Karpas-422 (cell line): Measurements from ENCODE around the gene OR10J5. TPM values are rescaled to one million over a fixed set of nuclear protein-coding genes. Genes with fewer than 3 reads are reported as not detected.
"Not testable (repeated sequence)": the region's sequence is repeated elsewhere in the genome, so short reads cannot be mapped to it uniquely, and the experiment has no call there.

Experiments
- DNase-seq: peaks from one replicate; pipeline ENCODE4 v3.0.0-alpha.2; 2015
- H2AFZ ChIP-seq: fragments of 200-600 bp; sonication (generic); 2 replicates; pipeline ENCODE4 v1.6.1; 2014; ENCODE audit warnings: antibody characterized with exemption, low read length, mixed read lengths
- H3K27ac ChIP-seq: fragments of 200-600 bp; sonication (generic); 2 replicates; pipeline ENCODE4 v1.5.1; 2014; ENCODE audit warnings: mild to moderate bottlenecking, low read length, moderate library complexity
- H3K27me3 ChIP-seq: fragments of 200-600 bp; sonication (generic); 2 replicates; pipeline ENCODE4 v1.6.1; 2014; ENCODE audit warnings: low read length, mixed read lengths
- H3K36me3 ChIP-seq: fragments of 200-600 bp; sonication (generic); 2 replicates; pipeline ENCODE4 v1.6.1; 2014; ENCODE audit warnings: low read length, mixed read lengths; ENCODE audit not compliant: insufficient read depth
- H3K4me1 ChIP-seq: fragments of 200-600 bp; sonication (generic); 2 replicates; pipeline ENCODE4 v1.6.1; 2014; ENCODE audit warnings: mild to moderate bottlenecking, low read length, mixed read lengths
- H3K4me2 ChIP-seq: fragments of 200-600 bp; sonication (generic); 2 replicates; pipeline ENCODE4 v1.6.1; 2014; ENCODE audit warnings: low read length, low read depth, mild to moderate bottlenecking; ENCODE audit not compliant: poor library complexity, severe bottlenecking
- H3K4me3 ChIP-seq: fragments of 200-600 bp; sonication (generic); 2 replicates; pipeline ENCODE4 v1.5.1; 2014; ENCODE audit warnings: mild to moderate bottlenecking, antibody characterized with exemption, low read length, mixed read lengths
- H3K79me2 ChIP-seq: fragments of 200-600 bp; sonication (generic); 2 replicates; pipeline ENCODE4 v1.6.1; 2014; ENCODE audit warnings: mild to moderate bottlenecking, low read length, mixed read lengths
- H3K9ac ChIP-seq: fragments of 200-600 bp; sonication (generic); 2 replicates; pipeline ENCODE4 v1.6.0; 2014; ENCODE audit warnings: low read length
- H3K9me2 ChIP-seq: fragments of 200-600 bp; sonication (generic), shearing (Covaris generic); replicated peaks from 2 replicates; pipeline ENCODE4 v1.6.0; 2014; ENCODE audit warnings: mild to moderate bottlenecking, low read length, moderate library complexity; ENCODE audit not compliant: insufficient read depth
- H3K9me3 ChIP-seq: fragments of 300-700, 200-600 bp; sonication (generic); 2 replicates; pipeline ENCODE4 v1.6.1; 2014; ENCODE audit warnings: low read length, mixed read lengths
- H4K20me1 ChIP-seq: fragments of 200-600 bp; sonication (generic); 2 replicates; pipeline ENCODE4 v1.6.1; 2014; ENCODE audit warnings: mild to moderate bottlenecking, antibody characterized with exemption, low read length, low read depth; ENCODE audit not compliant: insufficient read depth
- total RNA-seq: library from RNA; depleted of rRNA; stranded (reverse); fragments of >200 nt; shearing (Covaris generic); gene quantifications from 2 replicates; pipeline ENCODE4 v1.2.3, GENCODE V29; 2014; ENCODE audit warnings: low replicate concordance

OR10J5 gene
- total RNA-seq, 1 experiment from 2014 or later: not detected

- Histone ChIP-seq H3K9me3 (no peaks in the 10 kb centered on the region), H3K9ac (no peak overlapping the region), H3K9me2 (no peaks in the 10 kb centered on the region), H3K36me3 (no peaks in the 10 kb centered on the region), H2AFZ (no peak overlapping the region), H3K27me3 (no peaks in the 10 kb centered on the region), H4K20me1 (no peaks in the 10 kb centered on the region), H3K27ac (no peak overlapping the region), H3K4me1 (no peaks in the 10 kb centered on the region), H3K4me3 (no peak overlapping the region), H3K79me2 (no peaks in the 10 kb centered on the region), H3K4me2 (no peak overlapping the region)
- DNase-seq: no peak
Observed at GRCh38 chr1:159556931-159557369, 21.1 kb upstream of the OR10J5 start.

- no peaks in the 10 kb centered on the region for H3K79me2 ChIP-seq
- no peak overlapping the region for H3K4me2 ChIP-seq
- H3K27me3 ChIP-seq: no peaks in the 10 kb centered on the region
- no peaks in the 10 kb centered on the region for H3K4me1 ChIP-seq
- no peaks in the 10 kb centered on the region for H3K36me3 ChIP-seq
- H3K9me3 ChIP-seq: no peaks in the 10 kb centered on the region
- H2AFZ ChIP-seq: no peak overlapping the region
- no peaks in the 10 kb centered on the region for H4K20me1 ChIP-seq
- H3K9ac ChIP-seq: no peak overlapping the region
- no peak overlapping the region for H3K4me3 ChIP-seq
- no peaks in the 10 kb centered on the region for H3K9me2 ChIP-seq
- DNase-seq: no peak
- no peak overlapping the region for H3K27ac ChIP-seq
Observed at GRCh38 chr1:159554696-159555095, 18.9 kb upstream of the OR10J5 start.

DNA sequence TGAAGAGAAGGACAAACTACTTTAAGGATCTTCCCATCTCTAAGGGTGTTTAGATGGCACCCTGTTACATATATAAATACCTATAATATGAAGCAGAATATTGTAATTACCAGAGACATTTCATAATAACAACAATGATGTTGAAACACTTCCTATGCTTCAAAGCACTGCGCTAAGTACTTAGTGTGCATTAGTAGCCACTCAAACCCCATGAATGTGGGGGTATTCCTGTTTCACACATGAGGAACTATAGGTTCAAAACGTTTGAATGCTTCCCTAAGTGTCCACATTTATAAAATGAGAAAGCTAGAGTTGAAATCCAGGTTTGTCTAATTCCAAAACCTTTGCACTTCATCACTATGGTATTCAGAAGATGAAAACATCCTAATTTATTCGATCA, 18.5 kb upstream of the OR10J5 start:
- Histone ChIP-seq H3K27me3 (no peaks in the 10 kb centered on the region), H3K9me2 (no peaks in the 10 kb centered on the region), H3K4me2 (no peak overlapping the region), H3K4me3 (no peak overlapping the region), H3K9ac (no peak overlapping the region), H3K27ac (no peak overlapping the region), H3K4me1 (no peaks in the 10 kb centered on the region), H4K20me1 (no peaks in the 10 kb centered on the region), H3K79me2 (no peaks in the 10 kb centered on the region), H3K36me3 (no peaks in the 10 kb centered on the region), H2AFZ (no peak overlapping the region), H3K9me3 (no peaks in the 10 kb centered on the region)
- no peak for DNase-seq

DNA sequence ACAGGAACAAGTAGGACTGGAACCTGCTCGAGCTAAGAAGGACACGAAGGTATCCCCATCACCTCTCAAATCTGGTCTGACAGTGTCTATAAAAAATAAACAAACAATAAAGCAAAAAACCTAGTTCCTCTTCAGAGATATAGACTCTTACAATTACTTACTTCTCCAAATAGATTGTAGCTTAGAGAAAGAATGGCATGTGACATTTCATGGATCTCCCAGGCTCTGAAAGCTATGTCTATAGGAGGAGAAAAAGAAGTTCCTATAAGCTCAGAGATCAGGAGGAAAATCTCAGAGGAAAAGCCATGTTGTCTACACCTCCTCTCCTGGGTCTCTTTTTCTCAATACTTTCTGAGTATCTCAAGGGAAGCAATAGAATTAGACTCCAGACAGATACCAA, 12.3 kb upstream of the OR10J5 start:
- H3K79me2 ChIP-seq: no peaks in the 10 kb centered on the region
- H4K20me1 ChIP-seq: no peaks in the 10 kb centered on the region

GRCh38 chr1:159532922-159533321, 2.9 kb downstream of the OR10J5 start:
- Histone ChIP-seq H4K20me1 (no peaks in the 10 kb centered on the region), H3K4me2 (no peak overlapping the region), H3K79me2 (no peaks in the 10 kb centered on the region), H3K9me2 (no peaks in the 10 kb centered on the region), H3K4me3 (no peak overlapping the region), H3K9ac (no peak overlapping the region), H3K4me1 (no peaks in the 10 kb centered on the region), H3K27ac (no peak overlapping the region), H3K9me3 (peaks cover 1% of the 10 kb centered on the region), H3K36me3 (no peaks in the 10 kb centered on the region), H3K27me3 (no peaks in the 10 kb centered on the region), H2AFZ (no peak overlapping the region)
- no peak for DNase-seq

More for the DNA sequence above, 12.3 kb upstream of the OR10J5 start:
- no peak overlapping the region for H3K9ac ChIP-seq
- H3K4me3 ChIP-seq: no peak overlapping the region
- no peak overlapping the region for H3K4me2 ChIP-seq
- H3K9me2 ChIP-seq: no peaks in the 10 kb centered on the region
- no peak for DNase-seq
- no peaks in the 10 kb centered on the region for H3K9me3 ChIP-seq
- no peaks in the 10 kb centered on the region for H3K36me3 ChIP-seq
- H2AFZ ChIP-seq: no peak overlapping the region
- H3K4me1 ChIP-seq: no peaks in the 10 kb centered on the region
- H3K27ac ChIP-seq: no peak overlapping the region
- H3K27me3 ChIP-seq: no peaks in the 10 kb centered on the region

DNA sequence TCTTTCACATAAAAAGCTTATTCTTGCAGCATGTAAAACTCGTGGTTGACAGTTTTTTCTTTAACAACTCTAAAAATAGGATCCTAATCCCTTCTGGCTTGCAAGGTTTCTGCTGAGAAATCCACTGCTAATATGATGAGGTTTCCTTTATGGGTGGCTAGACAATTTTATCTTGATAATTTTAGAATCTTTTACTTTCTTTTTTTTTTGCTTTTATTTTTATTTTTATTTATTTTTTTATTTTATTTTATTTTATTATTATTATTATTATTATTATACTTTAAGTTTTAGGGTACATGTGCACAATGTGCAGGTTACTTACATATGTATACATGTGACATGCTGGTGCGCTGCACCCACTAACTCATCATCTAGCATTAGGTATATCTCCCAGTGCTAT, 11.0 kb downstream of the OR10J5 start:
- not testable (repeated sequence) for H3K27me3 ChIP-seq, H3K79me2 ChIP-seq, H3K27ac ChIP-seq, H3K4me3 ChIP-seq, H2AFZ ChIP-seq, H3K9me2 ChIP-seq, H4K20me1 ChIP-seq, DNase-seq, H3K4me1 ChIP-seq, H3K4me2 ChIP-seq, H3K9ac ChIP-seq, H3K36me3 ChIP-seq
- H3K9me3 ChIP-seq: peaks cover 11% of the 10 kb centered on the region

DNA sequence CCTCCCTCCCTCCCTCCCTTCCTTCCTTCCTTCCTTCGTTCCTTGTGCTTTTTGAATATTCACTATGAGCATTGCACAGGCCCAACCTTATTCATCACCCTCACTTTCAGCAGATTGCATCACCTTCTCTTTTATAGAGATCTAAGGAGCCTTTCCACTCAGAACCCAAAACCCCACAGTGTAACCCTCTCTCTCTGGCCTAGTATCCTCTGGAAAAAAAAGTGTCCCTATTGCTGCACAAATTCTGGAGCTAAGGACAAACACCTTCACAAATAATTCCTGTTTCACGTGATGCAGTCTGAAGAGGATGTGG, 25.6 kb downstream of the OR10J5 start:
- no peak for DNase-seq
- Histone ChIP-seq H3K4me1 (no peaks in the 10 kb centered on the region), H3K9me3 (peaks cover 12% of the 10 kb centered on the region), H3K4me3 (no peak overlapping the region), H2AFZ (no peak overlapping the region), H3K9me2 (no peaks in the 10 kb centered on the region), H3K4me2 (no peak overlapping the region), H3K27ac (no peak overlapping the region), H3K27me3 (no peaks in the 10 kb centered on the region), H4K20me1 (no peaks in the 10 kb centered on the region), H3K9ac (no peak overlapping the region), H3K36me3 (no peaks in the 10 kb centered on the region), H3K79me2 (no peaks in the 10 kb centered on the region)

- DNase-seq: no peak
- no peak overlapping the region for H3K27ac ChIP-seq
- H3K36me3 ChIP-seq: no peaks in the 10 kb centered on the region
- H3K4me2 ChIP-seq: no peak overlapping the region
- H4K20me1 ChIP-seq: no peaks in the 10 kb centered on the region
- H3K9me2 ChIP-seq: no peaks in the 10 kb centered on the region
- peaks cover 12% of the 10 kb centered on the region for H3K9me3 ChIP-seq
- H3K79me2 ChIP-seq: no peaks in the 10 kb centered on the region
- no peaks in the 10 kb centered on the region for H3K4me1 ChIP-seq
- H3K9ac ChIP-seq: no peak overlapping the region
- H2AFZ ChIP-seq: no peak overlapping the region
- H3K4me3 ChIP-seq: no peak overlapping the region
- no peaks in the 10 kb centered on the region for H3K27me3 ChIP-seq
Observed at GRCh38 chr1:159509440-159510228, 26.2 kb downstream of the OR10J5 start.
